Keratinocyte (primary cell): ENCODE measurements around the gene LVRN. TPM values are rescaled to one million over a fixed set of nuclear protein-coding genes. Genes with fewer than 3 reads are reported as not detected.

Experiments
- DNase-seq: peaks from one replicate; pipeline ENCODE4 v3.0.0-alpha.2; 2011; ENCODE audit warnings: low read depth, missing footprints, low spot score
- FAIRE-seq: peaks from 2 replicates; lab custom pipeline; 2011; peaks lifted over from hg19 to GRCh38; lab: Jason Lieb, UNC
- H2AFZ ChIP-seq: 2 replicates; pipeline ENCODE4 v1.6.0; 2012; ENCODE audit warnings: low read length, control low read depth, inconsistent platforms; ENCODE audit not compliant: control insufficient read depth
- H3K27ac ChIP-seq: 2 replicates; pipeline ENCODE4 v1.5.1; 2011; ENCODE audit warnings: low read length; ENCODE audit not compliant: control insufficient read depth, insufficient read depth
- H3K27me3 ChIP-seq: 3 replicates; pipeline ENCODE4 v1.6.0; 2011; ENCODE audit warnings: low read length; ENCODE audit not compliant: control insufficient read depth, insufficient read depth; ENCODE audit errors: extremely low read depth
- H3K36me3 ChIP-seq, 2 experiments: 2 replicates in 1 of 2; 3 replicates in 1 of 2; pipeline ENCODE4 v1.5.1; 2011; ENCODE audit warnings: low read length in 2 of 2, mild to moderate bottlenecking in 1 of 2; ENCODE audit not compliant: control insufficient read depth in 2 of 2, insufficient read depth in 2 of 2; ENCODE audit errors: extremely low read depth in 1 of 2
- H3K4me1 ChIP-seq: 3 replicates; pipeline ENCODE4 v1.5.1; 2011; ENCODE audit warnings: low read length; ENCODE audit not compliant: control insufficient read depth, insufficient read depth; ENCODE audit errors: extremely low read depth
- H3K4me2 ChIP-seq: 3 replicates; pipeline ENCODE4 v1.6.0; 2011; ENCODE audit warnings: low read depth, low read length; ENCODE audit not compliant: control insufficient read depth, insufficient read depth; ENCODE audit errors: extremely low read depth
- H3K4me3 ChIP-seq, 3 experiments: fragments of 200-600 bp in 1 of 3; sonication (generic) in 1 of 3; 2 replicates in 2 of 3; 3 replicates in 1 of 3; pipeline ENCODE4 v1.5.1; 2011 to 2016; ENCODE audit warnings: low read length in 3 of 3, mild to moderate bottlenecking in 3 of 3, control low read depth in 2 of 3, inconsistent platforms in 1 of 3, low read depth in 1 of 3, mixed read lengths in 1 of 3, mixed run types in 1 of 3, moderate library complexity in 1 of 3; ENCODE audit not compliant: control insufficient read depth in 2 of 3, insufficient read depth in 2 of 3; ENCODE audit errors: extremely low read depth in 1 of 3
- H3K79me2 ChIP-seq: 2 replicates; pipeline ENCODE4 v1.6.0; 2012; ENCODE audit warnings: low read length; ENCODE audit not compliant: control insufficient read depth, insufficient read depth
- H3K9ac ChIP-seq: 3 replicates; pipeline ENCODE4 v1.6.0; 2011; ENCODE audit warnings: low read length; ENCODE audit not compliant: control insufficient read depth, insufficient read depth; ENCODE audit errors: extremely low read depth
- H3K9me1 ChIP-seq: 3 replicates; pipeline ENCODE4 v1.6.0; 2011; ENCODE audit warnings: low read length; ENCODE audit not compliant: control insufficient read depth, insufficient read depth; ENCODE audit errors: extremely low read depth
- H3K9me3 ChIP-seq: 2 replicates; pipeline ENCODE4 v1.5.1; 2012; ENCODE audit warnings: low read depth, low read length; ENCODE audit not compliant: control insufficient read depth
- H4K20me1 ChIP-seq: 3 replicates; pipeline ENCODE4 v1.6.0; 2011; ENCODE audit warnings: low read length; ENCODE audit not compliant: control insufficient read depth, insufficient read depth; ENCODE audit errors: extremely low read depth
- CTCF ChIP-seq, 3 experiments: IDR thresholded peaks in 1 of 3; conservative IDR thresholded peaks in 1 of 3; optimal IDR thresholded peaks in 1 of 3; 2 replicates in 2 of 3; 3 replicates in 1 of 3; pipeline versions ENCODE3 to v1.5.1; 2011; ENCODE audit warnings: low read length in 3 of 3, mild to moderate bottlenecking in 3 of 3, moderate library complexity in 2 of 3, control low read depth in 1 of 3, inconsistent platforms in 1 of 3; ENCODE audit not compliant: insufficient read depth in 2 of 3; ENCODE audit errors: extremely low read depth in 1 of 3
- EZH2 ChIP-seq: IDR thresholded peaks from one replicate; pipeline ENCODE4 v1.6.1; 2012; ENCODE audit warnings: inconsistent platforms, mild to moderate bottlenecking, low read length, moderate library complexity
- dilution Hi-C: fragments of 300-500 bp; cut with MboI; formaldehyde crosslinking; loops from one replicate; pipeline ENCODE4 v1.7.0; 2020; ENCODE audit warnings: low sequenced_read_pairs; ENCODE audit not compliant: extremely low pct_ligation_motif_present
- polyA plus RNA-seq, 5 experiments: library from polyadenylated mRNA; depleted of rRNA in 3 of 5; stranded (reverse) in 3 of 5; stranded (forward) in 1 of 5; unstranded in 1 of 5; fragments of >200 nt; gene quantifications; 1 replicate in 1 of 5; 2 replicates in 3 of 5; 3 replicates in 1 of 5; pipeline versions ENCODE4 v1.2.1 to v1.2.3, GENCODE V29; 2011 to 2012; ENCODE audit warnings: missing spikeins in 2 of 5, low read depth in 1 of 5, low replicate concordance in 1 of 5

The LVRN gene
- polyA plus RNA-seq, 1 donor (not counting 4 experiments of a cell fraction or from before 2014, with no cell fraction given): 0.08 TPM

- Histone ChIP-seq H3K27ac (no peak overlapping the region), H3K9me1 (no peaks in the 10 kb centered on the region), H3K36me3 (no peaks in the 10 kb centered on the region), H3K79me2 (no peaks in the 10 kb centered on the region), H3K9ac (no peak overlapping the region), H3K4me1 (no peaks in the 10 kb centered on the region), H3K4me3 (no peak overlapping the region), H3K9me3 (no peaks in the 10 kb centered on the region), H3K27me3 (peaks cover 3% of the 10 kb centered on the region), H3K4me2 (no peak overlapping the region), H2AFZ (no peak overlapping the region), H4K20me1 (no peaks in the 10 kb centered on the region)
- TF ChIP-seq CTCF (optimal IDR thresholded peaks at IDR 0.05 in 1 of 3, IDR thresholded peaks at IDR 0.05 in 1 of 3, conservative IDR thresholded peaks at IDR 0.05 in 1 of 3; ENCODE audit: extremely low read depth in 1 of 3, insufficient read depth in 2 of 3, low read length in 3 of 3): peak in 1 of 3 experiments; percentile 18
- TF ChIP-seq EZH2: no peak
- dilution Hi-C loops: no loop called here
- FAIRE-seq (no peak), DNase-seq (no peak)
Measured at GRCh38 chr5:116062352-116062751, 100.1 kb downstream of the LVRN start.

- FAIRE-seq (no peak), DNase-seq (no peak)
- no peaks in the 10 kb centered on the region for H3K27me3 ChIP-seq
- no peaks in the 10 kb centered on the region for H3K4me1 ChIP-seq
- no peak overlapping the region for H2AFZ ChIP-seq
- H3K9me3 ChIP-seq: no peaks in the 10 kb centered on the region
- H3K79me2 ChIP-seq: no peaks in the 10 kb centered on the region
- H3K4me2 ChIP-seq: no peak overlapping the region
- H3K9ac ChIP-seq: no peak overlapping the region
- dilution Hi-C loops: no loop called here
- no peak for TF ChIP-seq EZH2
- no peak for TF ChIP-seq CTCF (optimal IDR thresholded peaks at IDR 0.05 in 1 of 3, IDR thresholded peaks at IDR 0.05 in 1 of 3, conservative IDR thresholded peaks at IDR 0.05 in 1 of 3; ENCODE audit: extremely low read depth in 1 of 3, insufficient read depth in 2 of 3, low read length in 3 of 3)
- no peaks in the 10 kb centered on the region for H4K20me1 ChIP-seq
- no peak overlapping the region for H3K27ac ChIP-seq
- no peaks in the 10 kb centered on the region for H3K36me3 ChIP-seq
- H3K9me1 ChIP-seq: no peaks in the 10 kb centered on the region
- no peak overlapping the region for H3K4me3 ChIP-seq
Measured at GRCh38 chr5:116063950-116064349, 101.7 kb downstream of the LVRN start.
